Tibial nerve (tissue), 4 donors: ENCODE measurements around the gene PTPRB.

Experiments used
- EP300 ChIP-seq, 2 donors: sonication (generic); formaldehyde crosslinking; IDR thresholded peaks; one replicate each; pipeline ENCODE4 v1.6.1; 2017; ENCODE audit warnings: antibody characterized with exemption in 2 of 2, mild to moderate bottlenecking in 1 of 2
- POLR2A ChIP-seq, 2 donors: fragments of 450-650 bp; IDR thresholded peaks; one replicate each; pipeline ENCODE4 v1.6.1; 2017; ENCODE audit warnings: antibody characterized with exemption in 2 of 2, mild to moderate bottlenecking in 2 of 2, moderate library complexity in 2 of 2
- TF ChIP-seq, protein P1 (sequence below), 5 experiments: fragments of 200-600 bp in 3 of 5; fragments of 450-650 bp in 2 of 5; sonication (generic) in 3 of 5; IDR thresholded peaks; one replicate each; pipeline ENCODE4 v1.5.1; 2016 to 2019; ENCODE audit warnings: antibody characterized with exemption in 5 of 5, mild to moderate bottlenecking in 3 of 5, moderate library complexity in 2 of 5

DNA sequence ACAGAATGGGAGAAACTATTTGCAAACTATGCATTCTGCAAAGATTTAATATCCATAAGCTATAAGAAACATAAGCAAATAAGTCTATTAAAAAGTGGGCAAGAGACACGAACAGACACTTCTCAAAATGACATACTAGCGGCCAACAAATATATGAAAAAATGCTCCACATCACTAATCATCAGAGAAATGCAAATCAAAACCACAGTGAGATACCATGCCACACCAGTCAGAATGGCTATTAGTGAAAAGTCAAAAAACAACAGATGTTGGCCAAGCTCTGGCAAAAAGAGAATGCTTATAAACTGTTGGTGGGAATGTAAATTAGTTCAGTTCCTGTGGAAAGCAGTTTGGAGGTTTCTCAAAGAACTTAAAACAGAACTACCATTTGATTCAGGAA lies 149.8 kb downstream of the PTPRB start:
- TF ChIP-seq EP300 (IDR thresholded peaks at IDR 0.05): no peak
- TF ChIP-seq, protein P1, sequence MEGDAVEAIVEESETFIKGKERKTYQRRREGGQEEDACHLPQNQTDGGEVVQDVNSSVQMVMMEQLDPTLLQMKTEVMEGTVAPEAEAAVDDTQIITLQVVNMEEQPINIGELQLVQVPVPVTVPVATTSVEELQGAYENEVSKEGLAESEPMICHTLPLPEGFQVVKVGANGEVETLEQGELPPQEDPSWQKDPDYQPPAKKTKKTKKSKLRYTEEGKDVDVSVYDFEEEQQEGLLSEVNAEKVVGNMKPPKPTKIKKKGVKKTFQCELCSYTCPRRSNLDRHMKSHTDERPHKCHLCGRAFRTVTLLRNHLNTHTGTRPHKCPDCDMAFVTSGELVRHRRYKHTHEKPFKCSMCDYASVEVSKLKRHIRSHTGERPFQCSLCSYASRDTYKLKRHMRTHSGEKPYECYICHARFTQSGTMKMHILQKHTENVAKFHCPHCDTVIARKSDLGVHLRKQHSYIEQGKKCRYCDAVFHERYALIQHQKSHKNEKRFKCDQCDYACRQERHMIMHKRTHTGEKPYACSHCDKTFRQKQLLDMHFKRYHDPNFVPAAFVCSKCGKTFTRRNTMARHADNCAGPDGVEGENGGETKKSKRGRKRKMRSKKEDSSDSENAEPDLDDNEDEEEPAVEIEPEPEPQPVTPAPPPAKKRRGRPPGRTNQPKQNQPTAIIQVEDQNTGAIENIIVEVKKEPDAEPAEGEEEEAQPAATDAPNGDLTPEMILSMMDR (IDR thresholded peaks at IDR 0.05): no peak
- no peak for TF ChIP-seq POLR2A (IDR thresholded peaks at IDR 0.05)
